Activated B cell treated with CpG ODN at 0.5 μM for 24 hours (primary cell): ENCODE measurements around the gene TCF25. TPM values are rescaled to one million over a fixed set of nuclear protein-coding genes. Genes with fewer than 3 reads are reported as not detected.

ENCODE experiments used
- ATAC-seq: fragments of 200-7000 bp; cut with Tn5 transposase; one replicate; pipeline ENCODE4 v1.10.0; 2021; ENCODE audit warnings: low read depth, mild to moderate bottlenecking, moderate library complexity
- CTCF ChIA-PET: fragments of 350-600 bp; sonication (Branson Sonifier 250); formaldehyde crosslinking; loops from one replicate; lab custom pipeline; 2021; ENCODE audit warnings: antibody characterized with exemption; lab: Charles Lee
- POLR2A ChIA-PET: fragments of 350-600 bp; sonication (Branson Sonifier 250); formaldehyde crosslinking; loops from one replicate; lab custom pipeline; 2021; ENCODE audit warnings: antibody characterized with exemption; lab: Charles Lee
- DNase-seq: peaks from one replicate; pipeline ENCODE4 v3.0.0; 2022
- H3K27ac Mint-ChIP-seq: one replicate; pipeline ENCODE4 v1.8.0; 2020; ENCODE audit warnings: mixed read lengths
- H3K27me3 Mint-ChIP-seq: one replicate; pipeline ENCODE4 v1.8.0; 2021; ENCODE audit warnings: mixed read lengths
- H3K36me3 Mint-ChIP-seq: one replicate; pipeline ENCODE4 v1.8.0; 2021; ENCODE audit warnings: low read depth, mixed read lengths
- H3K4me1 Mint-ChIP-seq: one replicate; pipeline ENCODE4 v1.8.0; 2021; ENCODE audit warnings: mixed read lengths
- H3K4me3 Mint-ChIP-seq: one replicate; pipeline ENCODE4 v1.8.0; 2020; ENCODE audit warnings: mild to moderate bottlenecking, mixed read lengths
- H3K9me3 Mint-ChIP-seq: one replicate; pipeline ENCODE4 v1.8.0; 2020; ENCODE audit warnings: mixed read lengths
- intact Hi-C: fragments of 100-400 bp; cut with micrococcal nuclease; formaldehyde crosslinking; loops from one replicate; pipeline ENCODE4 v1.15.1; 2024
- total RNA-seq: library from RNA; stranded (reverse); gene quantifications from 2 replicates; pipeline ENCODE4 v1.2.3, GENCODE V29; 2022
- TF ChIP-seq, protein P1 (sequence below): fragments of 200-600 bp; IDR thresholded peaks from one replicate; pipeline ENCODE4 v1.8.0; 2022; ENCODE audit warnings: antibody characterized with exemption, mild to moderate bottlenecking

Gene TCF25
- total RNA-seq, 1 donor from 2014 or later = 273 TPM

DNA sequence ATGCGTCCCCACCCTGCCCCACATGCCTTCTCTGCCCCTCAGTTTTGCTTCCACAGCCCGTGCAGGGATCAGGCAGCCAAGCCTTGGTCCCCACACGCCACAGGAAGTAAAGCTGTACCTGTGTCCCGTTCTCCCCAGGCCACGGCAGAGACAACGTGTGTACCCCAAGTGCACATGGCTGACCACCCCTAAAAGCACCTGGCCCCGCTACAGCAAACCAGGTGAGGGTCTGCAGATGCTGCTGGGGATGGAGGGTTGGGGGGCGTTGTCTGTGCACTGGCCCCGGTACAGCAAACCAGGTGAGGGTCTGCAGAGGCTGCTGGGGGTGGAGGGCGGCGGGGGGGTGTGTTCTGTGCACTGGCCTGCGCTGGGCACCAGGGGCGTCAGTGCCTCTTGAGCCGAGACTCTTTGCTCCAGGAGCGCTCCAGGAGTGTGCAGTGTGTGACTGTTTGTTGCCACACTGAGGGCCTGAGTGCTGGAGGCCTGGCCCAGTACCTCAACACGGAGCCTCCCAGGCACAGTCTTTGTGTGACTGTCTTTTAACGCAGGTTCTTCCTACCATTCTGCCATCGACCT lies 18.8 kb downstream of the TCF25 start:
- Mint-ChIP-seq H3K36me3 (peaks cover 79% of the 10 kb centered on the region), H3K27ac (no peak overlapping the region), H3K4me1 (no peaks in the 10 kb centered on the region), H3K27me3 (no peaks in the 10 kb centered on the region), H3K9me3 (no peaks in the 10 kb centered on the region), H3K4me3 (no peak overlapping the region)
- no peak for DNase-seq
- no peak for ATAC-seq
- POLR2A ChIA-PET = no interaction called here
- CTCF ChIA-PET = no interaction called here
- intact Hi-C loops = no loop called here
- TF ChIP-seq, protein P1, sequence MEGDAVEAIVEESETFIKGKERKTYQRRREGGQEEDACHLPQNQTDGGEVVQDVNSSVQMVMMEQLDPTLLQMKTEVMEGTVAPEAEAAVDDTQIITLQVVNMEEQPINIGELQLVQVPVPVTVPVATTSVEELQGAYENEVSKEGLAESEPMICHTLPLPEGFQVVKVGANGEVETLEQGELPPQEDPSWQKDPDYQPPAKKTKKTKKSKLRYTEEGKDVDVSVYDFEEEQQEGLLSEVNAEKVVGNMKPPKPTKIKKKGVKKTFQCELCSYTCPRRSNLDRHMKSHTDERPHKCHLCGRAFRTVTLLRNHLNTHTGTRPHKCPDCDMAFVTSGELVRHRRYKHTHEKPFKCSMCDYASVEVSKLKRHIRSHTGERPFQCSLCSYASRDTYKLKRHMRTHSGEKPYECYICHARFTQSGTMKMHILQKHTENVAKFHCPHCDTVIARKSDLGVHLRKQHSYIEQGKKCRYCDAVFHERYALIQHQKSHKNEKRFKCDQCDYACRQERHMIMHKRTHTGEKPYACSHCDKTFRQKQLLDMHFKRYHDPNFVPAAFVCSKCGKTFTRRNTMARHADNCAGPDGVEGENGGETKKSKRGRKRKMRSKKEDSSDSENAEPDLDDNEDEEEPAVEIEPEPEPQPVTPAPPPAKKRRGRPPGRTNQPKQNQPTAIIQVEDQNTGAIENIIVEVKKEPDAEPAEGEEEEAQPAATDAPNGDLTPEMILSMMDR = no peak

DNA sequence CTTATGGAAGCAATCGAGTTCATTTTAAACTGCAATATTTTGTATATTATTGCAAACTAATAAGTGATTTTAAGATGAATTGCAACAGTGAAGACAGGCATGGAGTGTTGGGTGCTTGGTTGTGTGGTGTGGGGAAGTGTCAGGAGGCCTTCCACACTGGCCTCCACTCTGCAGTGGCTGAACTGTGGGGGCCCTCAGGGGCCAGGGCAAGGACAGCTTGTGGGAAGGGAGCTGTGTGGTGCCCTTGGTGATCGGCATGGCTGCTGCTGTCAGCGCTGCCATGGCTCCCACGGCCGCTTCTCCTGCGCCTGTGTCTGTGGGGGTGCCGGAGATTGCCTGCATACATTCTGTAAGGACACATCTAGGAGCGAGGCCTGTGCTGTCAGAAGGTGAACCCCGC lies 19.2 kb downstream of the TCF25 start:
- ATAC-seq (no peak), DNase-seq (no peak)
- ChIA-PET POLR2A (no interaction called here), CTCF (no interaction called here)
- Mint-ChIP-seq H3K36me3 (peaks cover 79% of the 10 kb centered on the region), H3K4me3 (no peak overlapping the region), H3K27ac (no peak overlapping the region), H3K9me3 (no peaks in the 10 kb centered on the region), H3K27me3 (no peaks in the 10 kb centered on the region), H3K4me1 (no peaks in the 10 kb centered on the region)
- intact Hi-C loops = no loop called here
- TF ChIP-seq, protein P1 = no peak

DNA sequence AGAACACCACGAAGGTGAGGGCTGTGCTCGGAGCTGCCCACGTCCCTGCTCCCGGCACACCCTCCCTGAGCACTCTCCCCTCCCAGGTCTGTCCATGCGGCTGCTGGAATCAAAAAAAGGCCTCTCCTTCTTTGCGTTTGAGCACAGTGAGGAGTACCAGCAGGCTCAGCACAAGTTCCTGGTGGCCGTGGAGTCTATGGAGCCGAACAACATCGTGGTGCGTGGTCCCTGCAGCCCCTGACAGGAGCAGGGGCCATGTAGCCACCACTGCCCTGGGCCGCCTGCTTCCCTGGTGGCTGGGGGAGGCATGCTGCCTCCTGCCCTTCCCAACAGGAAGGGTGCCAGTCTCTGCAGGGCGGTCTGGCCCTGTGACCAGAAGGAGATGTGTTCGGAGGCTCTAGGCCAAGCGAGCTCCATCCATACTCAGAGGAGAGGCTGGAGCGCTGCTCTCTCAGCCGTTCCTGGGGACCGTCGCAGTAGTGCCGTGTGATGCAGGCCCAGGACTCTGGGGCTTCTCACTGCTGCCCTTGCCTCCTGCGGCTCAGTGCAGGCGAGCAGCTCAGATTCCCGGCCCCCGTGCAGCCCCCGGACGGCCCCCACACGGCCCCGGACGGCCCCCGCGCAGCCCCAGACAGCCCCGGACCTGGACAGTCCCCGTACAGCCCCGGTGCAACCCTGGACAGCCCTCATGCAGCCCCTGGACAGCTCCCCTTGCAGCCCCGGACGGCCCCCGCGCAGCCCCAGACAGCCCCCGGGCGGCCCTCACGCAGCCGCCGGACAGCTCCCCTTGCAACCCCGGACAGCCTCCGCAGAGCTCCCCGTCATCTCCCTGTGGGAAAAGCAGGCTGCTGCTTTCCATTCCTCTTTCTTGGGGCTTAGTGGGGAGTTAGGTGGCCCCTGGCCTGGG lies 20.5 kb downstream of the TCF25 start:
- Mint-ChIP-seq H3K9me3 (no peaks in the 10 kb centered on the region), H3K4me3 (no peak overlapping the region), H3K4me1 (no peaks in the 10 kb centered on the region), H3K27ac (no peak overlapping the region), H3K27me3 (no peaks in the 10 kb centered on the region), H3K36me3 (peaks cover 80% of the 10 kb centered on the region)
- ChIA-PET CTCF (no interaction called here), POLR2A (no interaction called here)
- intact Hi-C loops = no loop called here
- DNase-seq (no peak), ATAC-seq (no peak)
- TF ChIP-seq, protein P1 = no peak

GRCh38 chr16:89895482-89896250 lies 22.3 kb downstream of the TCF25 start:
- ChIA-PET CTCF (interaction anchor here (1.5 kb wide), 1 partner anchor 15 kb away, joined by 4 read pairs; no protein-coding TSS in a partner anchor), POLR2A (no interaction called here)
- Mint-ChIP-seq H3K4me1 (no peaks in the 10 kb centered on the region), H3K9me3 (no peaks in the 10 kb centered on the region), H3K27ac (no peak overlapping the region), H3K4me3 (no peak overlapping the region), H3K27me3 (no peaks in the 10 kb centered on the region), H3K36me3 (peaks cover 85% of the 10 kb centered on the region)
- intact Hi-C loops = no loop called here
- TF ChIP-seq, protein P1 = no peak
- no peak for DNase-seq
- no peak for ATAC-seq

DNA sequence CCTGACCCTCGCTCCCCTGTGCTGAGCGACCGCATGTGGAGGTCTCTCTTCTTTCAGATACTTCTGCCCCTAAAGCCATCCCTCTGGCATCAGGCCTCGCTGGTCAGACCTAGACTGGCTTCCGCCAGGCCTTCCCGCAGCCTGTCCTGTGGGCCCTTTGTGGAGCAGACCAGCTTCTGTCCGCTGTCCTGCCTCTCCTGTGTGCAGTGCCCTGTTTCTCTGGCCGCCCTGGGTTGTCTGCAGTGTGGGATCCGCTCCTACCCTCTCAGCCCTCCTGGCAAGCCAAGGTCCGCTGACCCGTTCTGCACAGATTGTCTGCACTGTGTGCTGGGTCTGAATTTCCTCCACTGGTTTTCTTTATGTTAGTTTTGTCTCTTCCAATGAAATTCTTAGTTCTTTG lies 23.8 kb downstream of the TCF25 start:
- H3K36me3 Mint-ChIP-seq = peaks cover 77% of the 10 kb centered on the region
- intact Hi-C loops = no loop called here
- DNase-seq = no peak
- no peaks in the 10 kb centered on the region for H3K4me1 Mint-ChIP-seq
- ChIA-PET POLR2A (no interaction called here), CTCF (interaction anchor here (1.5 kb wide), 1 partner anchor 13 kb away, joined by 3 read pairs; no protein-coding TSS in a partner anchor)
- H3K27ac Mint-ChIP-seq = no peak overlapping the region
- TF ChIP-seq, protein P1 = no peak
- no peak overlapping the region for H3K4me3 Mint-ChIP-seq
- no peak for ATAC-seq
- no peaks in the 10 kb centered on the region for H3K27me3 Mint-ChIP-seq
- no peaks in the 10 kb centered on the region for H3K9me3 Mint-ChIP-seq
